EH (cell line): ENCODE measurements around the gene CYTH1.
A peak's percentile ranks its signal among the peaks of the same experiment; 100 is the strongest.

ENCODE experiments used
- DNase-seq: peaks from one replicate; pipeline ENCODE4 v3.0.0-alpha.2; 2015; ENCODE audit warnings: low read depth

Gene CYTH1

DNA sequence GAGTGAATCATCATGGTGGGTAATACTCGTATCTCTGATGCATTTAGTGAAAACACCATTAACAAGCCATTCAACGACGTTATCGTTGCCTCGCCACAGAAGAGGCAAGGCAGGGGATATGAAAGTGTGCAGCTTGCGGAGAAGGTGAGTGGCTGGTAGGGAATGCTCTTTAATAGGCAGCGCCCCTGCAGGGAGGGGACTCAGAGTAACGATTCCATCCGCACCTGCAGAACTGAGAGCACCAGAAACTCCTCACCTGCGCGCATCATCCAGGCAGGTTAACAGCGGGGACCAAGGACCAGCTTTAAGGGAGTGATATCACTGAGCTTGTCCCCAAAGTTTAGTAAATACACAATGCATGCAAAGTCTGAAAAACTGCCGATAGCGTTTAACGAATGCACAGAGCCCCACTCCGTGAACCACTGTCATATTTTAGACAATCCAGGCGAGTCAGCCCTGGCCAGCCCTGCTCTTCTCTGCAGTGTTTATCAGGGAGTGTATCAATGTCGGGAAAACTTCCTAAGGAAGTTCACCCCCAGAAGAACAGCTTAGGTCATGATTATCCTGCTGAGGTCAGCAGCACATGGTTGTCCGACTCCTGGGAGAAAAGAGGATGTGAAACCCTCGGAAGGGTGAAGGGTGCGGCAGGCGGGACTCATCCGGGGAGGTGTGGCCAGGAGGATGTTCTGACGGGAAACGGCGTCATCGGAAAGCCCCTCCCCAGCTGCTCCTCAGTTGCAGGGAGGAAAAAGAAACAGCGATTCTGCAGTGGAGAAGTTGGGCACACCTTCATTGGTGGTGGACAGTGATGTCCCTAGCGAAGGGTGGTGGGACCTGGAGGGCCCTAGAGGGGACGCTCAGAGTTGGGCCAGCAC lies 136.4 kb downstream of the CYTH1 start:
- peak; percentile 48 for DNase-seq

DNA sequence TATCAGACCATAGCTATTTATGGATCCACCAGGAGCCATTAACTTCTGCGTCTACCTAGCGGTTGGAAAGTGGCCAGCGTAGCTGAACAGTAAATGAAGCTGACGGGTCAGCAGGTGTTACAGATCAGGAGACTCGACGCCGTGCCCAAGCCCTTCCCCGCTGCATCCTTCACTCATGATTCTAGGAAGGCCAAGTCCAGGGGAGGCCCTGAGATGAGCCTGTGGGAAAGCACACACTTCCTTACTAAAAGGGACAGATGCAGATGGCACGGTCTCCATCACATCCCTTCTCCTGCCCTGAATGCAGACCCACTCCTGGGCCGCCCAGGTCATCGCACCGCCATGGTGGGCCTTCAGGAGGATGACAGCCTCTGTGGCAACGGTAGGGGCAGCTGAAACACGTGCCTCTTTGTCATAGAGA lies 137.1 kb downstream of the CYTH1 start:
- no peak for DNase-seq

DNA sequence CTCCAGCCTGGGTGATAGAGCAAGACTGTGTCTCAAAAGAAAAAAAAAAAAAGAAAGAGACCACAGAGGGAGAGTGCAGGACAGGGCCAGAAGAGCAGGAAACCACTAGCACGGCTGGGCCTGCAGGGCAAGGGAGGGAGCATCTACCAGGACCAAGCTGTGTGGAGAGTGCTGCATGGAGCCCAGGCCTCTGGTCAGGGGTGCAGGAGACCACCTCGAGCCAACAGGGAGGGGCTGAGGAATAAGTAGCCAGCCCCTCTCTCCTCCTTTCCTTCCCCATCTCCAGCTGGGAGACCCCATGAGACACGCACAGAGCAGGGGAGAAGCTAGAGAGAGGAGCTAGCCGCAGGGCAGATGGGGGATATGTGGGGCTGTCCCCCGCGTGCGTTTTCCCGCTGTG lies 137.8 kb downstream of the CYTH1 start:
- DNase-seq, result no peak

DNA sequence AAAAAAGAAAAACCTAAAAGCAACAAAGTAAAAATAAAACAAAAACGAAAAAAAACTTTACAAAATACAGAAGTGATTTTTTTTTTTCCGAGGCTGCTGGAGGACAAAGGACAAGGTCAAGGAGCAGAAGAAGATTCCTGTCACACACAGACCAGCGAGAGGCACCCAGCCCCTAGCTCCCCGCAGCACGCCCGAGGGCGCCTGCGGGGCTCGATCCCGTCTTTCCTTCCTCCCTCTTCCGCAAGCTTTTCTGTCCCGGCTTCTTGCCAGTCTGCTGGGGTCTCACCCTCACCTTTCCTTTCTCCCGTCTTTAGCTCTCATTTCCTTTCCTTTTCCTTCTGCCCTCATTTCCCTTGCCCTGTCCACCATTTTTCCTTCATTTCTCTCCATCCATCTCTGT lies 138.7 kb downstream of the CYTH1 start:
- DNase-seq, result no peak

DNA sequence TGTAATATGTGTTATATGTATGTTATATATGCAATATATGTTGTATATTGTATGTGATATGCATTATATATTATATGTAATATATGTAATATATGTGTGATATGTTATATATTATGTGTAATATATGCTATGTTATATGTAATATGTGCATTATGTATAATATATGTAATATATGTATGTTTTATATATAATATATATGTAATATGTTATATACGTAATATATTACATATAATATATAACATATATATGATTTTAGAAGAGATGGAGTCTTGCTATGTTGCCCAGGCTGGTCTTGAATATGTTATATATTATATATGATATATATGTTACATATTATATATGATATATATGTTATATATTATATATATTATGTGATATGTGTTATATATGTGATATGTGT lies 139.4 kb downstream of the CYTH1 start:
- DNase-seq, result no peak

DNA sequence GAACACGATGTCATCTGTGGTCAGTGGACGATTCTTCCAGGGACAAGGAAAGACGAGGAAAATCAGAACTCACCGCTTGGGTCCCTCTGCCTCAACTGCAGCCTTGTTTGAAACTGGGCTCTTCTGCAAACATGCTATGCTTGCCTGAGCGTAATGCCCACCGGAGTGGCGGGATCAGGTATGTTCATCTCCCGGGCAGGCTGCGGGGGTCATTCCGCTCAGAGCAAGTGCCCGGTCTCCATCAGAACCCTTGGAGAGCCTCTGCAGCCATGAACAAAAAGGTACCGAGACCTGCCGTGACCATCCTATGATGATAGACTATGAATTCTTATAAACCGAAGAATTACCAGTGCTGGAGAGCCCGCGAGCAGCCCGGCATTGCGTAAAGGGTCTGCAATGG lies 140.4 kb downstream of the CYTH1 start:
- DNase-seq, result no peak

DNA sequence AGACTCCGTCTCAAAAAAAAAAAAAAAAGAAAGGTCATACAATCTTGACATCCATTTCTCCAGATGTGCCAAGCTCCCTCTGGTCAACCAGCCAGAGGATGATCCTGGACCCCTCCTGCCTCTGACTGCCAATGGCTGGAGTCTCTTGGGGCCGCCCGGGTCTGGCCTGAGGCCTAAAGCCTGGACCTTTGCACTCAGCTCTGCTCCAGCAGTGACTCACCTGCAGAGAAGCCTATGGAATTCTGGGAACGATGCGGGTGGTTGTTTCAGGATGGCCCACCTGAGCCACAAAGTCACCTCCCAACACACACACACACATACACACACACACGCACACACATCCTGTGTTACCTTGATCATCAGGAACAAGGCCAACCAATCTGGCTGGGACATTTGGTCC lies 140.8 kb downstream of the CYTH1 start:
- DNase-seq, result no peak

DNA sequence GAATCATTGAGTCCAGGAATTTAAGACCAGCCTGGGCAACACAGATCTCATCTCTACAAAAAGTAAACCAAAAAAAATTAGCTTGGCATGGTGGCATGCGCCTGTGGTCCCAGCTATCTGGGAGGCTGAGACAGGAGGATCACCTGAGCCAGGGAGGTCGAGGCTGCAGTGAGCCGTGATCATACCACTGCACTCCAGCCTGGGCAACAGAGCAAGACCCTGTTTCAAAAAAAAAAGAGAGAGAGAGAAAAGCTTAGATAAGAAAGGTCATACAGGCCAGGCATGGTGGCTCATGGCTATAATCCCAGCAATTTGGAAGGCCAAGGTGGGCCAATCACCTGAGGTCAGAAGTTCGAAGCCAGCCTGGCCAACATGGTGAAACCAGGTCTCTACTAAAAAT lies 141.4 kb downstream of the CYTH1 start:
- DNase-seq, result no peak

DNA sequence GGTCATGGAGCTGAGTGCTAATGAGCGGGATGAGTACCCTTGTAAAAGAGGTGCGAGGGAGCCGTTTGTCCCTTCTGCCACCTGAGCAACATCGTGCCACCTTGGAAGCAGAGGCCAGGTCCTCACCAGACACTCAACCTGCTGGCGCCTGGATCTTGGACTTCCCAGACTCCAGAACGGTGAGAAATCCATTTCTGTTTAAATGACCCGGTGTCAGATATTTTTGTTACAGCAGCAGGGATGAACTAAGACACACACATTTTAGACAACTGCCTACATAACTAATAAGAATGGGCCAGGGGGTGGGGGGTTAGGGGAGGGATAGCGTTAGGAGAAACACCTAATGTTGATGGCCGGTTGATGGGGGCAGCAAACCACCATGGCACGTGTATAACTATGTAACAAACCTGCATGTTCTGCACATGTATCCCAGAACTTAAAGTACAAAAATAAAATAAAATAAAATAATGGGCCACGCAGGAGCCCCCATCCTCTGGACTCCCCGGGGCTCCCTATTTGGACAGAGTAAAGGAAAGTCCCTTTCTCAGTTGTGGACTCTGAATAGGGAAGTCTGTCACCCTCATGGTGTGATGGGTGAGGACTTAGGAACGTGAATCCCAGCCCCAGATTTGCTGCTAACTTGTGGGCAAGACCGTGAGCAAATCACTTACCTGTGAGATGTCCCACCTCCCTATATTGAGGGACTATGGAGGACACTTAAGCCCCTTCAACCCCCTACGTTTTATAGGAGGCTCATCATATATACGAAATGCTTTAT lies 144.2 kb downstream of the CYTH1 start:
- no peak for DNase-seq

DNA sequence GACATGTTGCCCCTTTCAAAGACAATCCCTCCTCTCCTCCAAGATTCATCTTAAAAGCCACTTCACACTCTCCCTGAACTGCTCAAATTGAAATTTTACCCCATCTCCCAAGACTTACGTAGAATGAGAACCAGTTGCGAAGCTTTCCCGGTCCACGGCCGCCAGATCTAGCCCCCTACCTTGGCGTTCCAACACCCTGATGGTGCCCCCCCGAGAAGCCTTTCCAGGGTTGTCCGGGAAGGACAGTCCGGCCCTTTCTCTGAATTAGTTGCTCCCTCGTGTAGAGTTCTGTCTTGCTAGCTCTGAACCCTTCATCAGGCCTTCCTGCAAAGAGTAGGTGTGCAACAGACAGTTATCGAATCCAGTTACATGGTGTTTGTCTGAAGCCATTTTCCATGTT lies 144.9 kb downstream of the CYTH1 start:
- DNase-seq, result no peak

DNA sequence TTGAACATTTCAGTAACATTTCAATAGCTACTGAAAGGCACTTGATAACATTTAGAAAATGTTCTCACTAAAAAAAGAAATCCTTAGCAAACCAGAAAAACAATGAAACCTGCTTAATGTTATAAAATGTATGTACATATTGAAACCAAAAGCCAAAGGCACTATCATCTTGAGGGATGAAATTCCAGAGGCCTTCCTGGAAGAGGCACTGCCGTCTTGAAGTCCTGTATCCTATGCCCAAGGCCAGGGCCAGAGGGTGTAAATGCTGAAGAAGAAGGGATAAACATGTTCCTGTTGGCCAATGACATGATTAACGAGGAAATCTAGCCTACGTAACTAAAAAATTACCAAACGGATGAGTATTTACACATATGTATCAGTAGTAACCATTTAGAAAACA lies 147.9 kb downstream of the CYTH1 start:
- no peak for DNase-seq

DNA sequence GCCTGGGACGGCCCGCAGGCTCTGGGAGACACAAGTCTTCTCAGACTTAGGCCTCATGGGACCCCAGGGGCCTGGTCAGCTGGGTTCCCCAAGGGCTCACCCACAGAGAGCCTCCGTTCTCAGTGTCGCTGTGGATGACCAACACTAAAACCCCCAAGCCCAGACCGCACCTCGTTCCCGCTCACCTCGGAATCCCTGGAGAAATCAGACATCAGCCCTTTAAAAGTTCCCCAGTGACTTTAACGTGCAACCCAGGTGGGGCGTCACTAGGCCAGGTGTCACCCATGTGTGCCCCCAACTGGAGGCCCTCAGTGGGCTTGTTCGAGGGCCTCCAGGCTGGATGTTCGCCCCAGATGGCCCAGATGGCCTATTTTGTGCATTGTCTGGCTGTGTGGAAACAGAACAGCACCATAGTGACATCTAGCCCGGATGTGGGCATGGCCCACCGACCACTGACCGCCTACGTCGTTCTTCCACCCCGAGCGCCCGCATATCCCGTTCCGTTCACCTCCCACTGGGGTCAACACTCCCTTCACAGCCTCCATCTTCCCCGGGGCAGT lies 152.6 kb downstream of the CYTH1 start:
- no peak for DNase-seq

DNA sequence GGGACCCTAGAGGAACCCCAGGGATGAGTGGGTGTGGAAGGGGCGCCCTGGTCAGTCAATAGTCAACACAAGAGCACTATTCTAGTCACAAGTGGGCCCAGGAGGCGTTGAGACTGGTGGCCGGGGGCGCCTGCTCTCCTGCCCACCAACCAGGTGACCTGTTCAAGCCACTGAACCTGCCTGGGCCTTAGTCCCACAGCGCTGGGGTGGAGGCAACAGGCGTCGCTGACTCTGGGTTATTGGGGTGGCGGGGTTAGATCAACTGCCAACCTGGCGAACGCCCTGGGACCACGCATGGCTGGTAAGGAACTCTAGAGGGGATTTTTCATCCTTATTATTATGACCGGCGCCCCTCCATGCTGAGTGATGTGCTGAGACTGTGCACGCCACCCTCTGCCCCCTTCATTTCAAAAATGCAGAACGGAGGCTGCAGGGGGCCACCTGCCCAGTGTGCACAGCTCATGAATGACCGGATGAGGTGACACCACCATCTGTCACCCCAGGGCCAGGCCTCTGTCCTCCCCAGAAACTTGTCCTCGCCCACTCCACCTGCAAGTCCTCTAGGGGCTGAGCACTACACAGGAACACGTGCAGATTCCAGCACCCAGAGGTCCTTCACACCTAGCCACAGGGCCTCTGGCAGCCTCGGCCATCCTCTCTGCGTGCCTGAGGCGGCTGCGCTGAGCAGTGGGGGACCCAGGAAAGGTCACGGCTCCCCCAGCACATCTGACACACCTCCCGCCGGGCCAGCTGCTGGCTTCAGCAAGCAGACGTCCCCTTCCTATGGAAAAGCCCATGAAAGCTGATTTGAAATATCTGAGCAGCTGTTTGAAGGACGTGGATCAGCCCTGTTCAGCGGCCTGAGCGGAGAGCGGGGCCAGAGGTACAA lies 153.3 kb downstream of the CYTH1 start:
- DNase-seq, result no peak

DNA sequence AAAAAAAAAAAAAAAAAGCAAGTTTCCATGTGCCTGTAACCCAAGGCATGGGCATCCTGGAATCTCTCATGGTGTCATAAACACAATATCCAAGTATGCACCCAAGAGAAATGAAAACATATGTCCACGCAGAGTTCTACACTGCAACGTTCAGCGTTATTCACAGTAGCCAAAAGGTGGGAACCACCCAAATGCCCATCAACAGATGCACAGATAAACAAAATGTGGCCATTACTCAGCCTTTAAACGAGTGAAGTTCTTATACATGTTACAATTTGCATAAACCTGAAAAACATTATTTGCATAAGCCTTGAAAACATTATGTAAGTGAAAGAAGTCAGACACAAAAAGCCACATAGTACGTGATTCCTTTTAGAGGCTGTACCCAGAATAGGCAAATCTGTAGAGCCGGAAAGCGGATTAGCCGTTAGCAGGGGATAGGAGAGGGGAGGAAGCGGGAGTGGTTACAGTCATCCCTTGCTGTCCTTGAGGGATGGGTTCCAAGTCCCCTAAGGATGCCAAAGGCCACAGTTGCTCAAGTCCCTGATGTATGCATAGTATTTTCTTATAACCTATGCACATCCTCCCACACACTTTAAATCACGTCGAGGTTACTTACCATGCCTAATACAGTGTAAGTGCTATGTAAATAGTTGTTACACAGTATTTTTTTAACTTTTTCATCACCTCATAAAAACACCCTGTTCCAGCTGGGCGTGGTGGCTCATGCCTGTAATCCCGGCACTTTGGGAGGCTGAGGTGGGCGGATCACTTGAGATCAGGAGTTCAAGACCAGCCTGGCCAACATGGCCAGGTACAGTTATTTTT lies 157.5 kb downstream of the CYTH1 start:
- peak; percentile 6 for DNase-seq
